HepG2 (cell line): Measurements from ENCODE around the gene CAST. TPM values are rescaled to one million over a fixed set of nuclear protein-coding genes. Genes with fewer than 3 reads are reported as not detected.

ENCODE experiments used
- ATF7-NPFF ChIP-seq: sonication (generic); formaldehyde crosslinking; IDR thresholded peaks from 2 replicates; pipeline ENCODE4 v1.8.1; 2023; ENCODE audit warnings: mild to moderate bottlenecking, low read depth, missing genetic modification reagents, moderate library complexity
- CCDC6 ChIP-seq: sonication (generic); formaldehyde crosslinking; IDR thresholded peaks from 2 replicates; pipeline ENCODE4 v1.8.1; 2022; ENCODE audit warnings: mild to moderate bottlenecking, missing genetic modification reagents, moderate library complexity
- ELF3 ChIP-seq: IDR thresholded peaks from 2 replicates; pipeline ENCODE4 v1.6.1; 2016; ENCODE audit warnings: missing genetic modification reagents, missing compliant biosample characterization
- FOSL2 ChIP-seq: sonication (generic); formaldehyde crosslinking; IDR thresholded peaks from 2 replicates; pipeline ENCODE4 v1.4.0; 2020; ENCODE audit warnings: missing genetic modification reagents
- FOXA1 ChIP-seq, 2 experiments: fragments of 450-650 bp in 1 of 2; sonication (generic) in 1 of 2; formaldehyde crosslinking in 1 of 2; IDR thresholded peaks; 2 replicates each; pipeline versions ENCODE4 v1.4.0 to v1.6.1; 2016 to 2020; ENCODE audit warnings: missing genetic modification reagents in 1 of 2
- FOXP1 ChIP-seq, 2 experiments: fragments of 450-650 bp in 1 of 2; IDR thresholded peaks; 2 replicates each; pipeline ENCODE4 v1.6.1; 2017 to 2018; ENCODE audit warnings: antibody characterized with exemption in 1 of 2
- HNF4G ChIP-seq, 2 experiments: sonication (generic) in 1 of 2; formaldehyde crosslinking in 1 of 2; IDR thresholded peaks; 2 replicates each; pipeline versions ENCODE4 v1.4.0 to v1.6.1; 2011 to 2020; ENCODE audit warnings: borderline replicate concordance in 2 of 2, low read depth in 2 of 2, mild to moderate bottlenecking in 2 of 2, low read length in 1 of 2, missing genetic modification reagents in 1 of 2, moderate library complexity in 1 of 2
- ISL2 ChIP-seq: sonication (generic); formaldehyde crosslinking; IDR thresholded peaks from 2 replicates; pipeline ENCODE4 v1.5.0; 2020; ENCODE audit warnings: missing genetic modification reagents
- KAT8 ChIP-seq: IDR thresholded peaks from 2 replicates; pipeline ENCODE4 v1.6.1; 2016; ENCODE audit warnings: missing genetic modification reagents, missing compliant biosample characterization
- NCOR1 ChIP-seq: fragments of 200-600 bp; sonication (generic); IDR thresholded peaks from 2 replicates; pipeline ENCODE4 v1.7.0; 2017; ENCODE audit warnings: antibody characterized with exemption, low read length, borderline replicate concordance
- NFE2L1 ChIP-seq: sonication (generic); formaldehyde crosslinking; IDR thresholded peaks from 2 replicates; pipeline ENCODE4 v1.4.0; 2020; ENCODE audit warnings: missing genetic modification reagents, mild to moderate bottlenecking, borderline replicate concordance
- NR2F2 ChIP-seq: IDR thresholded peaks from 2 replicates; pipeline ENCODE4 v1.6.1; 2012; ENCODE audit warnings: low read depth, inconsistent platforms, borderline replicate concordance
- NRL ChIP-seq: sonication (generic); formaldehyde crosslinking; IDR thresholded peaks from 2 replicates; pipeline ENCODE4 v1.5.0; 2020; ENCODE audit warnings: missing genetic modification reagents, mild to moderate bottlenecking, moderate library complexity, borderline replicate concordance
- RAD21 ChIP-seq: fragments of 450-650 bp; formaldehyde crosslinking; IDR thresholded peaks from 2 replicates; pipeline ENCODE4 v1.5.0; 2020; ENCODE audit warnings: mild to moderate bottlenecking
- RARG ChIP-seq: sonication (generic); formaldehyde crosslinking; IDR thresholded peaks from 2 replicates; pipeline ENCODE4 v1.4.0; 2020; ENCODE audit warnings: low read depth, mild to moderate bottlenecking, missing genetic modification reagents
- SRY ChIP-seq: sonication (generic); formaldehyde crosslinking; IDR thresholded peaks from 2 replicates; pipeline ENCODE4 v1.8.0; 2022; ENCODE audit warnings: mild to moderate bottlenecking, missing genetic modification reagents
- TFE3 ChIP-seq: IDR thresholded peaks from 2 replicates; pipeline ENCODE4 v1.6.1; 2016
- XRCC5 ChIP-seq: fragments of 200-400 bp; formaldehyde crosslinking; optimal IDR thresholded peaks from 2 replicates; pipeline ENCODE3; 2017; ENCODE audit warnings: mild to moderate bottlenecking, low read length
- ZBTB3 ChIP-seq: sonication (generic); formaldehyde crosslinking; IDR thresholded peaks from 2 replicates; pipeline ENCODE4 v1.4.0; 2020; ENCODE audit warnings: low read depth, mild to moderate bottlenecking, moderate library complexity, missing genetic modification reagents, borderline replicate concordance
- ZGPAT ChIP-seq: IDR thresholded peaks from 2 replicates; pipeline ENCODE4 v1.6.1; 2016; ENCODE audit warnings: mild to moderate bottlenecking
- ZNF550 ChIP-seq: sonication (generic); formaldehyde crosslinking; IDR thresholded peaks from 2 replicates; pipeline ENCODE4 v1.4.0; 2020; ENCODE audit warnings: mild to moderate bottlenecking, missing genetic modification reagents, borderline replicate concordance
- ZNF589 ChIP-seq: sonication (generic); formaldehyde crosslinking; conservative IDR thresholded peaks from 2 replicates; pipeline ENCODE4 v1.8.0; 2022; ENCODE audit warnings: mild to moderate bottlenecking, moderate library complexity, missing genetic modification reagents
- ZSCAN30 ChIP-seq: sonication (generic); formaldehyde crosslinking; IDR thresholded peaks from 2 replicates; pipeline ENCODE4 v1.5.0; 2020; ENCODE audit warnings: mild to moderate bottlenecking, missing genetic modification reagents
- polyA plus RNA-seq, 8 experiments: library from polyadenylated mRNA; depleted of rRNA in 3 of 8; stranded (reverse) in 7 of 8; unstranded in 1 of 8; fragments of >200 nt; fragmentation: Illumina TruSeq in 4 of 8; extraction: Trizol in 4 of 8; gene quantifications; 2 replicates each; pipeline versions ENCODE4 v1.2.1 to v1.2.3, GENCODE V29; 2011 to 2016; ENCODE audit warnings: low read depth in 4 of 8, missing spikeins in 1 of 8, mixed read lengths in 1 of 8; ENCODE audit not compliant: insufficient read depth in 1 of 8
- total RNA-seq, 5 experiments: library from RNA; depleted of rRNA; stranded (reverse); fragments of >200 nt; fragmentation: Illumina TruSeq; extraction: Trizol; gene quantifications; 2 replicates each; pipeline ENCODE4 v1.2.3, GENCODE V29; 2016; ENCODE audit warnings: low read depth in 1 of 5
- TF ChIP-seq, protein P1 (sequence below), 2 experiments: IDR thresholded peaks; 2 replicates each; pipeline ENCODE4 v1.6.1; 2011 to 2012; ENCODE audit warnings: low read length in 2 of 2, borderline replicate concordance in 1 of 2, low read depth in 1 of 2, mild to moderate bottlenecking in 1 of 2, moderate library complexity in 1 of 2

CAST gene
- total and polyA plus RNA-seq, 2 of the 13 experiments (the other 11 are each of a cell fraction or from before 2014, with no cell fraction given), result 42.1 to 67.6 TPM

DNA sequence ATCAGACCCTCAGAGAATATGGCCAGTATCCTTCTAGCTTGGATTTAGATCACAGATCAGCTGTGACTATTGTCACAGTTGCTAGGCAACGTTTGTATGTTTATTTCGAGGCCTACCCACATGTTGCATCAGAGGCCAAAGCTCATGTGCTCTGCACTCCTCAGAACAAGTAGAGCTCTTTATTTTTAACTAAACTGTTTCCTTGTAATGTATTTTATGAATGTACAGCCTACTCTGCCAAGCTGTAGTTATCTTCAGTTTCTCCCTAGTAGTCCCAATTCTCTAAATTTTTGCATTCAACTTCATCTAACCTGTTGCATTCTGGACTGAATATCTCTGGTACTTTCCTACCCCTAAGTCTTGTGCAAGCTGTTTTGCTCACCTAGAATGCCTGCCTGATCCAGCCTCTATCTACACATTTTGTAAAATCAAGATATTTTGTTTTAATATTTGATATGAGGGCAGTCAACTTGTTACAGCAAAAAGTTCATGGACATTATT lies 52.8 kb downstream of the CAST start (continued):
- TF ChIP-seq HNF4G (IDR thresholded peaks at IDR 0.05; ENCODE audit: borderline replicate concordance, low read depth, low read length), result peak; percentile 90
- peak; percentile 52; the same call in 1 of the 2 replicates for TF ChIP-seq HNF4G (CRISPR knock-in tag; IDR thresholded peaks at IDR 0.05; ENCODE audit: borderline replicate concordance, low read depth)
- no peak for TF ChIP-seq FOXP1 (IDR thresholded peaks at IDR 0.05)
- peak; percentile 80 for TF ChIP-seq FOXP1 (CRISPR knock-in tag; IDR thresholded peaks at IDR 0.05)
- TF ChIP-seq ATF7-NPFF (CRISPR knock-in tag), result no peak
- TF ChIP-seq FOSL2, result peak; percentile 64
- TF ChIP-seq ISL2 (CRISPR knock-in tag), result peak; percentile 55; the same call in 1 of the 2 replicates
- TF ChIP-seq ZSCAN30 (CRISPR knock-in tag), result no peak
- TF ChIP-seq ELF3 (CRISPR knock-in tag), result peak; percentile 99
- no peak for TF ChIP-seq SRY (CRISPR knock-in tag)
- peak; percentile 91 for TF ChIP-seq NCOR1
- no peak; the same call in 1 of the 2 replicates for TF ChIP-seq CCDC6
- 0 out of 2 replicates have a peak, but pooled peaks have one; percentile 45 for TF ChIP-seq ZBTB3 (CRISPR knock-in tag)
- TF ChIP-seq, protein P1, sequence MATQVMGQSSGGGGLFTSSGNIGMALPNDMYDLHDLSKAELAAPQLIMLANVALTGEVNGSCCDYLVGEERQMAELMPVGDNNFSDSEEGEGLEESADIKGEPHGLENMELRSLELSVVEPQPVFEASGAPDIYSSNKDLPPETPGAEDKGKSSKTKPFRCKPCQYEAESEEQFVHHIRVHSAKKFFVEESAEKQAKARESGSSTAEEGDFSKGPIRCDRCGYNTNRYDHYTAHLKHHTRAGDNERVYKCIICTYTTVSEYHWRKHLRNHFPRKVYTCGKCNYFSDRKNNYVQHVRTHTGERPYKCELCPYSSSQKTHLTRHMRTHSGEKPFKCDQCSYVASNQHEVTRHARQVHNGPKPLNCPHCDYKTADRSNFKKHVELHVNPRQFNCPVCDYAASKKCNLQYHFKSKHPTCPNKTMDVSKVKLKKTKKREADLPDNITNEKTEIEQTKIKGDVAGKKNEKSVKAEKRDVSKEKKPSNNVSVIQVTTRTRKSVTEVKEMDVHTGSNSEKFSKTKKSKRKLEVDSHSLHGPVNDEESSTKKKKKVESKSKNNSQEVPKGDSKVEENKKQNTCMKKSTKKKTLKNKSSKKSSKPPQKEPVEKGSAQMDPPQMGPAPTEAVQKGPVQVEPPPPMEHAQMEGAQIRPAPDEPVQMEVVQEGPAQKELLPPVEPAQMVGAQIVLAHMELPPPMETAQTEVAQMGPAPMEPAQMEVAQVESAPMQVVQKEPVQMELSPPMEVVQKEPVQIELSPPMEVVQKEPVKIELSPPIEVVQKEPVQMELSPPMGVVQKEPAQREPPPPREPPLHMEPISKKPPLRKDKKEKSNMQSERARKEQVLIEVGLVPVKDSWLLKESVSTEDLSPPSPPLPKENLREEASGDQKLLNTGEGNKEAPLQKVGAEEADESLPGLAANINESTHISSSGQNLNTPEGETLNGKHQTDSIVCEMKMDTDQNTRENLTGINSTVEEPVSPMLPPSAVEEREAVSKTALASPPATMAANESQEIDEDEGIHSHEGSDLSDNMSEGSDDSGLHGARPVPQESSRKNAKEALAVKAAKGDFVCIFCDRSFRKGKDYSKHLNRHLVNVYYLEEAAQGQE (IDR thresholded peaks at IDR 0.05; ENCODE audit: borderline replicate concordance in 1 of 2, low read depth in 1 of 2, low read length in 2 of 2), result no peak
- TF ChIP-seq KAT8 (CRISPR knock-in tag), result peak; percentile 65; the same call in 1 of the 2 replicates
- TF ChIP-seq FOXA1 (IDR thresholded peaks at IDR 0.05), result no peak
- TF ChIP-seq FOXA1 (CRISPR knock-in tag; IDR thresholded peaks at IDR 0.05), result peak; percentile 71
- no peak for TF ChIP-seq NFE2L1 (CRISPR knock-in tag)
- TF ChIP-seq RAD21, result no peak
- 0 out of 2 replicates have a peak, but pooled peaks have one; percentile 58 for TF ChIP-seq NR2F2
- no peak for TF ChIP-seq ZNF589
- no peak for TF ChIP-seq NRL (CRISPR knock-in tag)
- no peak for TF ChIP-seq XRCC5
- peak; percentile 72 for TF ChIP-seq ZGPAT (CRISPR knock-in tag)
- no peak for TF ChIP-seq RARG (CRISPR knock-in tag)
- peak; percentile 22; the same call in 1 of the 2 replicates for TF ChIP-seq TFE3 (CRISPR knock-in tag)
- TF ChIP-seq ZNF550 (CRISPR knock-in tag), result no peak
